NOMO-1 treated with DMSO at 0.1 percent for 48 hours (cell line): ENCODE results near the gene P2RY8.
"Not testable (repeated sequence)": the region's sequence is repeated elsewhere in the genome, so short reads cannot be mapped to it uniquely, and the experiment has no call there.

Experiments used
- DNase-seq: peaks from one replicate; lab custom pipeline; 2025; ENCODE audit not compliant: unreplicated experiment; lab: John Stamatoyannopoulos, UW

The P2RY8 gene

GRCh38 chrX:1466232-1466661 is 70.7 kb downstream of the P2RY8 start:
- no peak for DNase-seq

GRCh38 chrX:1465286-1466231 is 71.4 kb downstream of the P2RY8 start:
- DNase-seq: no peak

DNA sequence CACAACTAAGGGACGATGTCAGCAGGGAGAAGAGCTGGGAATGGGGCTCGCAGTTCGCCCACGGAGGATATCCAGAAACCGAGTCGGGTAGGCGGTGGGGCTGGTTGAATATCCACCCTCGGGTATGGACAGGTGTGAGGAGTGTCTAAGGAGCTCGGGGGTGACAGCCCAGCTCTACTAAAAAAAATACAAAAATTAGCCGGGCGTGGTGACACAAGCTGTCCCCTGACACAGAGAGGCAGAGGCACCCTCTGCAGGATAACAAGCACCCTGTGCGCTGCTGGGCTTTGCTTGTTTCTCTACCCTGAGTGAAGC is 72.1 kb downstream of the P2RY8 start:
- DNase-seq: no peak

- no peak for DNase-seq
Measured at GRCh38 chrX:1464041-1464970, 72.7 kb downstream of the P2RY8 start.

DNA sequence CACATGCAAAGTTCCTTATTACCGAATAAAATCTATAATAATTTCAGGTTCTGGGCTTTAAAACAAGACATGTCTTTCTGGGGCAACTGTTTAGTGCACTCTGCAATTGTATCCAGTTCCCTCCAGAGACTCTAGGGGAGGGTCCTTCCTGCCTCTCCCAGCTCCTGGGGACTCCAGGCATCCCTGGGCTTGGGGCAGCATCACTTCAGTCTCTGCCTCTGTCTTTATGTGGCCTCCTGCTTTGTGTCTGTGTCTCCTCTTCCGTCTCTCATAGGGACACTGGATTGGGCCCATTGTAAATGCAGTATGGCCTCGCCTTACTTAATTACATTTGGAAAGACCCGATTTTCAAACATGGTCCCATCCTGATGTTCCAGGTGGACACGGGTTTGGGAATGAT is 73.4 kb downstream of the P2RY8 start:
- no peak for DNase-seq

DNA sequence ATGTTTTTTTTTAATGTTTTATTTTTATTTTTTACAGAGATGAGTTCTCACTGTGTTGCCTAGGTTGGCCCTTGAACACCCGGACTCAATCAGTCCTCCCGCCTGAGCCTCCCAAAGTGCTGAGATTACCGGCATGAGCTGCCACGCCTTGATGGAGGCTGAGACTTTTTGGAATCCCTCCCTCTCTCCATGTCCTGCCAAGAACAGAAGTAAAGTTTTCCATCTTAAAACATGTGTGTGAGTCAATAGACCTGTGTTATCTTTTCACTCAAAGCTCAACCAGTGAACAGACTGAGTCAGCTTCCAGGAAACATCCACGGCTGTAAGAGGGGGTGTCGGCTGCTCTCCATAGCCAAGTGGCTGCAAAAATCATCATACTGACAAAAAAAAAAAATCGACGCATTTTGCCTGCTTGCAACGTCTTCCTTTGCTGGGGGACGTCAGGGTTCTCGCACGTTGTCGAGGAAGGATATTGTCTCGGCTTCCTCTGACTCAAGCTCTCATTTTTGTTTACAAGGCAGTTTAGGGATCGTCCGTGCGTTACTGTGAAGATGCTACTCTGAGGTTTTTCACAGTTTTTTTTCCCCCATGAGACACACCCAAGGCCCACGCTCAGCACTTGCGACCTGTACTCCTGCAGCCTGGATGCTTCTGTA is 74.3 kb downstream of the P2RY8 start:
- no peak for DNase-seq

DNA sequence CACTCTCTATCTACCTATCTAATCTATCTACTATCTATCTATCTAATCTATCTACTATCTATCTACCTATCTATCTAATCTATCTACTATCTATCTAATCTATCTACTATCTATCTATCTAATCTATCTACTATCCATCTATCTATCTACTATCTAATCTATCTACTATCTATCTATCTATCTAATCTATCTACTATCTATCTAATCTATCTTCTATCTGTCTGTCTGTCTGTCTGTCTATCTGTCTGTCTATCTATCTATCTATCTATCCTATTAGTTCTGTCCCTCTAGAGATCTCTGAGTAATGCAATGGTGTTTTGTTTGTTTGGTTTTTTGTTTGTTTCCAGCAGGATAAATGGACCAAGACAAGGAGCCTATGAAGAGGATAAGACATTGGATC is 74.9 kb downstream of the P2RY8 start:
- DNase-seq: no peak

DNA sequence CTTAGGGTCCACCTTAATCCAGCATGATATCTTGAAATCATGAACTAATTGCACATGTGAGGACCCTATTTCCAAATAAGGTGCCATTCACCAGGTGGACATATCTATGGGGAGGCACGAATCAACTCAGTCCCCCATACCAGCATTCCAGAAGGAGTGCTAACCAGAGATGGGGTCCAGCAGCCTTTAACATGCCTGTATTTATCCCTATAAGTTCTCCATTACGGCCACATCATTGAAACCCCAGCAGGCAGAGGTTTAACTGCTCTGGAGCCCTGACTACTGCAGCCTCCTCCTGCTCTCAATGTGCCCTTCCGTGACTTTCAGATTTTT is 81.1 kb downstream of the P2RY8 start:
- no peak for DNase-seq

DNA sequence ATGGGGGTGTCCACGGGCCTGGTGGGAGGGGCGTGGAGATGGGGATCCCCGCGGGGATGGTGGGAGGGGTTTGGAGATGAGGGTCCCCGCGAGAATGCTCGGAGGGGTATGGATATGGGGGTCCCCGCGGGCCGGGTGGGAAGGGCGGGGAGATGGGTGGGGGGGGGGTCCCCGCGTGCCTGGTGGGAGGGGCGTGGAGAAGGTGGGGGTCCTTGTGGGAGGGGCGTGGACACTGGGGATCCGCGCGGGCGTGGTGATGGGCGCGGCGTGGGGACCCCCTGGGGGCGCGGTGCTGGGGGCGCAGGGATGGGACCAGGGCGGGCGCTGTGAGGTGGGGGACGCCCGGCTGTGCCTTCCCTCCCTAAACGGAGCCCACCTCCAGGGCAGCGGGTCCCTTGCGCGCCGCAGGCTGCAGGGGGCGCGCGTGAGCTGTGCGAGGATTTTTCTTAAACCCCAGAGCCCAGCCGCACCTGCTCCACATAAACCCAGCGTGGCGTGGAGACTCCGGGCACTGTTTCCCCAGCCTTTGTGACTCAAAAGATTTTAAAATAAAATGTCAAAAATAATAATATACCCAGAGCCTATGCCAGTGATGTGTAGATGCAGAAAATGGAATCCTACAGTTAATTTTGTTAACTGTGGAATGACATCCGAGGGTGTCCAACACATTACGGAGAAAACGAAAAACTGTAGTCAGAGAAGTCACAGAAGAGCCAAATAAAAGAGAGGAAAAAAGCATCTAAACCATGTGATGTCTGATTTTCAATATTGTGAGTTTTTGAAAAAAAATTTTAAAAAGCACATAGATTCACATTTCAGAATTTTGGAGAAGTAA is 82.8 kb downstream of the P2RY8 start:
- no peak for DNase-seq

GRCh38 chrX:1453395-1453783 is 83.6 kb downstream of the P2RY8 start:
- no peak for DNase-seq

GRCh38 chrX:1452516-1453394 is 84.2 kb downstream of the P2RY8 start, which contains the start of gene ASMTL:
Gene ASMTL, minus strand, starts transcription at chrX:1452909. Its CDS starts 69 bp downstream, at chrX:1452840.
- DNase-seq: no peak

GRCh38 chrX:1451661-1452515 is 85.1 kb downstream of the P2RY8 start:
- DNase-seq: no peak

GRCh38 chrX:1451251-1451660 is 85.7 kb downstream of the P2RY8 start:
- no peak for DNase-seq

- DNase-seq: no peak
Measured at GRCh38 chrX:1450361-1451161, 86.4 kb downstream of the P2RY8 start.

GRCh38 chrX:1449823-1450149 is 87.2 kb downstream of the P2RY8 start:
- no peak for DNase-seq

DNA sequence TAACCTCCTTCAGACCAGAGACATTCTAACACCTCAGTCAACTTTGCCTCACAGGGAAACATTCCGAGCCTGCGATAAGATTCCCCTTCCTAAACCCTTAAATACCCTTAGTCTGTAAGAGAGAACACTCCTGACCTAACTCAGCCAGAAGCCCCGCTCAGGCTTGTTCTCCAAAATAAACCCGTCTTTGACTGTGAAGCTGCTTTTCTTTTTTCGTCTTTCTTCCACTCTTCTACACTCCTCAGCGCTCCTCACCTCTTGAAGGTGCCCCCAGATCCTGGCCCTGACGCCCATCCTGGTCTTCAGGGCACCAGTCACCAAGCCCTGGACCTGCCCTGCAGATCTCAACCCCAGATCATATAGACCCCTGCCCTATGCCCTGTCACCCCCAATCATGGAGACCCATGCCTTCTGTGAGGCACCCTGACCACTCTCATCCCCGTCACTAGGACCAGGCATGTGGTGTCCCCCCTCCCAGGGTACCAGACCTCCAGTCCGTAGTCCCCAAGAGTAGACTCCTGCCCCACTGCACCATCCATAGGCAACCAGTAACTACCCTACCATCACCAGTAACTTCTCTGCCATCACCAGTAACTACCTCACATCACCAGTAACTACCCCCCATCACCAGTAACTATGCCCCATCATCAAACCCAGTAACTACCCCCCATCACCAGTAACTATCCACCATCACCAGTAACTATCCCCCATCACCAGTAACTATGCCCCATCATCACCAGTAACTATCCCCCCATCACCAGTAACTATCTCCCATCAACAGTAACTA is 87.8 kb downstream of the P2RY8 start:
- no peak for DNase-seq

GRCh38 chrX:1448573-1449001 is 88.4 kb downstream of the P2RY8 start:
- DNase-seq: not testable (repeated sequence)
